Measurements from ENCODE around the gene TRPM3. TPM values are rescaled to one million over a fixed set of nuclear protein-coding genes. Genes with fewer than 3 reads are reported as not detected.

TRPM3 gene
- total and polyA plus RNA-seq, 2 of the 8 experiments (the other 6 are each of a cell fraction or from before 2014, with no cell fraction given) = 2.4 to 10.9 TPM

DNA sequence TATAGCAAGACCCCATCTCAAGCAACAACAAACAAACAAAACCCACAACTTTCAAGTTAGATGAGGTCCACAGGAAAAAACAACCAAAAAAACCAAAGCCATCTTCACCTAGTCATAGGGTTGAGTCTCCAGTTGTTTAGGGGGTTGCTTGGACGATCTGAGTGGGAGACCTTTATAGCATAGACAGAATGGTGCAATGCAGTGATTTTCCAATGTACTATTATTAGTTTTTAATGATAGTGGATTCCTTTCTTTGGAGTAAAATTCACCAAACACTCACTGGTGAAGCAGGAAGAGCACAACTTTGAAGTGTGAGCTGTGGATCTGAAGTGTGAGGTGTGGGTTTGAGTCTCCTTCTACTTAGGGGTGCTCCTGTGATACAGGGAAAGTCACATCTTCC lies 640.0 kb downstream of the TRPM3 start:
- H3K4me1 ChIP-seq (replicated peaks in 1 of 4; ENCODE audit: control insufficient read depth in 3 of 4, insufficient read depth in 4 of 4, low read length in 3 of 4) = peaks cover 2 to 14% (median 11%) of the 10 kb centered on the region in 4 experiments
- H4K8ac ChIP-seq (ENCODE audit: extremely low read depth, insufficient read depth, low read length) = no peak overlapping the region
- H2BK20ac ChIP-seq (ENCODE audit: low read length) = no peak overlapping the region; the same call in 1 of the 2 replicates
- TF ChIP-seq TCF12 (IDR thresholded peaks at IDR 0.05; ENCODE audit: low read depth, low read length) = no peak
- H2BK5ac ChIP-seq (ENCODE audit: low read depth, low read length) = no peak overlapping the region
- WGBS, 2 experiments (ENCODE audit: extremely low coverage in 1 of 2, insufficient coverage in 1 of 2, insufficient read length in 1 of 2, insufficient replicate concordance in 2 of 2, low coverage in 1 of 2, low lambda C conversion rate in 2 of 2, missing lambda C conversion rate in 1 of 2) = 93% methylated on average over 1 of the region's 1 CpG; no CpG with 5 or more reads in 1 of the 2 experiments
- CTCF ChIA-PET (ENCODE audit: partially characterized antibody) = interaction anchor here (0.9 to 1.4 kb wide), 4 partner anchors 10 to 121 kb away, joined by 3 to 6 read pairs (median 4); no protein-coding TSS in a partner anchor
- H3K4ac ChIP-seq (replicated peaks; ENCODE audit: insufficient read length, low read depth, low read length) = no peak overlapping the region
- DNase-seq (ENCODE audit: low read depth in 1 of 2, low spot score in 2 of 2) (no peak), FAIRE-seq (no peak)
- no peak overlapping the region for H4K91ac ChIP-seq (replicated peaks; ENCODE audit: insufficient read length, low read length)
- H2AK5ac ChIP-seq (ENCODE audit: low read depth, low read length) = no peak overlapping the region
- no peaks in the 10 kb centered on the region for H4K20me1 ChIP-seq (replicated peaks in 1 of 2; ENCODE audit: control insufficient read depth in 1 of 2, insufficient read depth in 2 of 2, low read length in 2 of 2)
- no peaks in the 10 kb centered on the region; a peak in 1 of 7 replicates for H3K27me3 ChIP-seq (replicated peaks in 1 of 4; ENCODE audit: control insufficient read depth in 3 of 4, extremely low read depth in 1 of 4, insufficient read depth in 3 of 4, low read length in 3 of 4)
- H2AFZ ChIP-seq (ENCODE audit: low read length) = no peak overlapping the region
- H3K36me3 ChIP-seq (ENCODE audit: control insufficient read depth in 2 of 4, insufficient read depth in 4 of 4, low read length in 3 of 4) = no peaks in the 10 kb centered on the region
- H3K27ac ChIP-seq (ENCODE audit: low read depth, low read length) = no peak overlapping the region
- no peak overlapping the region for H4K5ac ChIP-seq (ENCODE audit: insufficient read length, low read depth, low read length)
- no peak overlapping the region for H3K4me3 ChIP-seq (ENCODE audit: extremely low read depth in 1 of 4, insufficient read depth in 2 of 4, low read depth in 3 of 4, low read length in 4 of 4)
- POLR2A ChIA-PET (ENCODE audit: partially characterized antibody) = no interaction called here
- H2BK12ac ChIP-seq (ENCODE audit: low read depth, low read length) = no peak overlapping the region
- no peaks in the 10 kb centered on the region; the same call in 1 of the 2 replicates for H3K79me1 ChIP-seq (ENCODE audit: low read depth, low read length)
- no peak overlapping the region for H3K23ac ChIP-seq (ENCODE audit: insufficient read length)
- H3K79me2 ChIP-seq (ENCODE audit: control insufficient read depth in 1 of 2, insufficient read depth in 2 of 2, low read length in 2 of 2) = no peaks in the 10 kb centered on the region
- H3K56ac ChIP-seq (replicated peaks; ENCODE audit: insufficient read length, low read depth, low read length) = no peak overlapping the region
- H3K9me3 ChIP-seq (ENCODE audit: insufficient read depth in 2 of 2, low read depth in 1 of 2, low read length in 1 of 2) = no peaks in the 10 kb centered on the region
- H3K23me2 ChIP-seq (ENCODE audit: low read depth, low read length) = no peaks in the 10 kb centered on the region; the same call in 1 of the 2 replicates
- no peak overlapping the region for H3K18ac ChIP-seq (ENCODE audit: extremely low read depth, low read length)
- no peak overlapping the region for H3K4me2 ChIP-seq (ENCODE audit: insufficient read depth in 1 of 2, low read depth in 2 of 2, low read length in 2 of 2)
- no peak overlapping the region for H3K9ac ChIP-seq (replicated peaks in 1 of 4; ENCODE audit: extremely low read depth in 1 of 4, low read depth in 3 of 4, low read length in 3 of 4)
- H2BK120ac ChIP-seq (replicated peaks; ENCODE audit: low read depth, low read length) = no peak overlapping the region
- H3K14ac ChIP-seq (ENCODE audit: insufficient read length) = no peak overlapping the region
- no peak overlapping the region for H2BK15ac ChIP-seq (ENCODE audit: low read length)

All from H1 (cell line).